GM12878 (cell line): ENCODE results near the gene LCN12. TPM values are rescaled to one million over a fixed set of nuclear protein-coding genes. Genes with fewer than 3 reads are reported as not detected.

Experiments used
- ATAC-seq: fragments of 200-7000 bp; cut with Tn5 transposase; 3 replicates; pipeline ENCODE4 v1.9.1; 2020; ENCODE audit warnings: mild to moderate bottlenecking, moderate library complexity
- BruUV-seq: library from RNA; stranded (reverse); fragments of 400-500 nt; replicated peaks from 2 replicates; lab custom pipeline; 2021; lab: Mats Ljungman, UMichigan
- CTCF ChIA-PET: fragments of 300-600 bp; sonication (Branson Sonifier 250); formaldehyde crosslinking; extraction: SDS; loops from one replicate; lab custom pipeline; 2021; ENCODE audit warnings: inconsistent platforms; lab: Yijun Ruan, JAX
- POLR2A ChIA-PET: fragments of 350-600 bp; formaldehyde crosslinking; extraction: SDS; loops from one replicate; lab custom pipeline; 2021; ENCODE audit warnings: inconsistent platforms; lab: Charles Lee
- RAD21 ChIA-PET: fragments of 300-600 bp; sonication (Branson Sonifier 250); formaldehyde crosslinking; loops from one replicate; lab custom pipeline; 2023; ENCODE audit warnings: antibody characterized with exemption; ENCODE audit not compliant: unreplicated experiment; lab: Charles Lee
- SMC1A ChIA-PET: fragments of 300-600 bp; sonication (Branson Sonifier 250); formaldehyde crosslinking; loops from one replicate; lab custom pipeline; 2023; ENCODE audit not compliant: unreplicated experiment, uncharacterized antibody; lab: Charles Lee
- DNase-seq: peaks from one replicate; pipeline ENCODE4 v3.0.0-alpha.2; 2011; ENCODE audit warnings: low read depth, low spot score
- FAIRE-seq: peaks from 3 replicates; lab custom pipeline; 2011; peaks lifted over from hg19 to GRCh38; lab: Jason Lieb, UNC
- H2AFZ ChIP-seq: 2 replicates; pipeline ENCODE4 v1.6.0; 2011; ENCODE audit warnings: low read depth, low read length, control low read depth; ENCODE audit not compliant: control insufficient read depth
- H3K27ac ChIP-seq: 2 replicates; pipeline ENCODE4 v1.5.1; 2011; ENCODE audit warnings: control low read depth; ENCODE audit not compliant: control insufficient read depth, insufficient read depth
- H3K27me3 ChIP-seq, 2 experiments: replicated peaks in 1 of 2; 2 replicates each; pipeline versions ENCODE4 v1.6.0 to v1.6.1; 2011; ENCODE audit warnings: low read length in 1 of 2; ENCODE audit not compliant: control insufficient read depth in 2 of 2, insufficient read depth in 2 of 2
- H3K36me3 ChIP-seq, 2 experiments: 2 replicates each; pipeline ENCODE4 v1.5.1; 2011; ENCODE audit warnings: low read length in 1 of 2; ENCODE audit not compliant: control insufficient read depth in 2 of 2, insufficient read depth in 2 of 2
- H3K4me1 ChIP-seq: 2 replicates; pipeline ENCODE4 v1.6.1; 2011; ENCODE audit warnings: mild to moderate bottlenecking, low read length, moderate library complexity, mixed read lengths; ENCODE audit not compliant: control insufficient read depth, insufficient read depth
- H3K4me2 ChIP-seq: 2 replicates; pipeline ENCODE4 v1.6.0; 2011; ENCODE audit warnings: control low read depth; ENCODE audit not compliant: control insufficient read depth, insufficient read depth
- H3K4me3 ChIP-seq: fragments of 200-600 bp; sonication (generic); 2 replicates; pipeline ENCODE4 v1.5.1; 2016
- H3K79me2 ChIP-seq: 2 replicates; pipeline ENCODE4 v1.6.0; 2011; ENCODE audit warnings: low read length; ENCODE audit not compliant: control insufficient read depth, insufficient read depth
- H3K9ac ChIP-seq: 2 replicates; pipeline ENCODE4 v1.8.0; 2011; ENCODE audit warnings: low read length, control low read depth, mixed read lengths; ENCODE audit not compliant: control insufficient read depth, insufficient read depth
- H3K9me3 ChIP-seq: replicated peaks from 3 replicates; pipeline ENCODE4 v1.5.1; 2011; ENCODE audit warnings: mild to moderate bottlenecking, low read length; ENCODE audit not compliant: control insufficient read depth, insufficient read depth
- H4K20me1 ChIP-seq: 2 replicates; pipeline ENCODE4 v1.6.0; 2011; ENCODE audit not compliant: control insufficient read depth, insufficient read depth
- ATF7 ChIP-seq: fragments of 450-650 bp; IDR thresholded peaks from 2 replicates; pipeline ENCODE4 v1.6.1; 2016; ENCODE audit warnings: low read depth, mild to moderate bottlenecking
- BCLAF1 ChIP-seq: fragments of 450-650 bp; IDR thresholded peaks from 2 replicates; pipeline ENCODE4 v1.6.1; 2017; ENCODE audit warnings: antibody characterized with exemption, mild to moderate bottlenecking, moderate library complexity
- CBX5 ChIP-seq: sonication (generic); IDR thresholded peaks from 2 replicates; pipeline ENCODE4 v1.6.1; 2016; ENCODE audit warnings: low read depth, moderate library complexity, mild to moderate bottlenecking, inconsistent platforms
- CHD2 ChIP-seq: IDR thresholded peaks from 2 replicates; pipeline ENCODE4 v1.6.1; 2011; ENCODE audit warnings: low read depth, low read length, improper control_type of control experiment, borderline replicate concordance
- CREB1 ChIP-seq: IDR thresholded peaks from 2 replicates; pipeline ENCODE4 v1.6.1; 2012; ENCODE audit warnings: low read depth, mild to moderate bottlenecking, inconsistent platforms
- ELK1 ChIP-seq: IDR thresholded peaks from 2 replicates; pipeline ENCODE4 v1.6.1; 2012; ENCODE audit warnings: low read depth, low read length, improper control_type of control experiment
- ETV6 ChIP-seq, 2 experiments: fragments of 450-650 bp in 1 of 2; IDR thresholded peaks in 1 of 2; conservative IDR thresholded peaks in 1 of 2; 2 replicates each; pipeline ENCODE4 v1.6.1; 2014; ENCODE audit warnings: antibody characterized with exemption in 1 of 2, borderline replicate concordance in 1 of 2, low read depth in 1 of 2, mild to moderate bottlenecking in 1 of 2, moderate library complexity in 1 of 2
- HDAC6 ChIP-seq: fragments of 200-600 bp; sonication (generic); IDR thresholded peaks from one replicate; pipeline ENCODE4 v1.8.0; 2017; ENCODE audit warnings: antibody characterized with exemption; ENCODE audit not compliant: unreplicated experiment
- IKZF2 ChIP-seq, 2 experiments: fragments of 450-650 bp; IDR thresholded peaks; 2 replicates each; pipeline ENCODE4 v1.6.1; 2017; ENCODE audit warnings: mild to moderate bottlenecking in 2 of 2, moderate library complexity in 2 of 2
- NFYA ChIP-seq: IDR thresholded peaks from 2 replicates; pipeline ENCODE4 v1.6.1; 2011; ENCODE audit warnings: low read depth, mild to moderate bottlenecking, low read length, improper control_type of control experiment, borderline replicate concordance
- NR2F1 ChIP-seq: fragments of 450-650 bp; conservative IDR thresholded peaks from 2 replicates; pipeline ENCODE4 v1.6.1; 2017; ENCODE audit warnings: mild to moderate bottlenecking
- RAD21 ChIP-seq: IDR thresholded peaks from 2 replicates; pipeline ENCODE4 v1.6.1; 2011; ENCODE audit warnings: mild to moderate bottlenecking, low read depth, low read length, moderate library complexity; ENCODE audit not compliant: insufficient read depth
- SMC3 ChIP-seq: IDR thresholded peaks from 2 replicates; pipeline ENCODE4 v1.6.1; 2011; ENCODE audit warnings: low read length, improper control_type of control experiment, borderline replicate concordance
- SUZ12 ChIP-seq: fragments of 200-600 bp; sonication (generic); IDR thresholded peaks from one replicate; pipeline ENCODE4 v1.6.1; 2018; ENCODE audit warnings: antibody characterized with exemption, mild to moderate bottlenecking; ENCODE audit not compliant: unreplicated experiment
- TCF12 ChIP-seq: IDR thresholded peaks from 2 replicates; pipeline ENCODE4 v1.6.1; 2011; ENCODE audit warnings: low read depth, mild to moderate bottlenecking, low read length
- ZBTB40 ChIP-seq: fragments of 450-650 bp; IDR thresholded peaks from 2 replicates; pipeline ENCODE4 v1.6.1; 2016; ENCODE audit warnings: mild to moderate bottlenecking, moderate library complexity, borderline replicate concordance
- WGBS: methylation state at CpG from one replicate; pipeline ENCODE4 v1.1.6; 2016; ENCODE audit warnings: low lambda C conversion rate; ENCODE audit not compliant: insufficient replicate concordance, insufficient coverage; ENCODE audit errors: missing lambda C conversion rate; 5-methylcytosine and 5-hydroxymethylcytosine counted together
- in situ Hi-C: fragments of 300-500 bp; cut with MboI; formaldehyde crosslinking; loops from 9 replicates; pipeline ENCODE4 v1.14.3; 2018; ENCODE audit warnings: mixed read lengths
- intact Hi-C: fragments of 100-400 bp; cut with micrococcal nuclease; formaldehyde crosslinking; loops from one replicate; pipeline ENCODE4 v1.14.2; 2022; ENCODE audit not compliant: unreplicated experiment
- polyA plus RNA-seq, 11 experiments: library from polyadenylated mRNA; depleted of rRNA in 4 of 11; unstranded in 6 of 11; stranded (reverse) in 5 of 11; fragments of >200 nt; fragmentation: Nextera tagmentation in 4 of 11; fragmentation: Illumina TruSeq in 1 of 11; extraction: Ambion mirVana in 4 of 11; extraction: Trizol in 1 of 11; gene quantifications; 1 replicate in 1 of 11; 2 replicates in 10 of 11; pipeline versions ENCODE4 v1.2.1 to v1.2.3, GENCODE V29; 2011 to 2016; ENCODE audit warnings: inconsistent platforms in 2 of 11, missing spikeins in 2 of 11, low read depth in 1 of 11
- total RNA-seq, 4 experiments: library from RNA; depleted of rRNA in 3 of 4; stranded (reverse); fragments of >200 nt in 3 of 4; fragmentation: Illumina TruSeq in 1 of 4; extraction: Trizol in 1 of 4; gene quantifications; 2 replicates each; pipeline versions ENCODE4 v1.2.1 to v1.2.3, GENCODE V29; 2013 to 2021

Gene LCN12
- total and polyA plus RNA-seq, 10 of the 15 experiments (the other 5 are each of a cell fraction or from before 2014, with no cell fraction given), result 0.06 to 0.64 (median 0.40) TPM; not detected in 3

- H3K27me3 ChIP-seq, result no peaks in the 10 kb centered on the region
- FAIRE-seq (no peak), DNase-seq (no peak), ATAC-seq (no peak)
- no peak overlapping the region for H3K4me2 ChIP-seq
- ChIA-PET CTCF (interaction anchor here (1.4 to 1.7 kb wide), 2 partner anchors 89 to 98 kb away, joined by 5 read pairs; partner anchors contain the start of gene AJM1), RAD21 (interaction anchor here (0.9 to 1.0 kb wide), 2 partner anchors 30 to 49 kb away, joined by 4 read pairs; no protein-coding TSS in a partner anchor), POLR2A (interaction anchor here (0.7 kb wide), 2 partner anchors 34 to 71 kb away, joined by 3 to 4 read pairs; no protein-coding TSS in a partner anchor), SMC1A (interaction anchor here (0.7 to 1.3 kb wide), 2 partner anchors 68 to 89 kb away, joined by 3 read pairs; partner anchors contain the start of gene AJM1)
- H3K27ac ChIP-seq, result no peak overlapping the region
- no peaks in the 10 kb centered on the region; the same call in 2 of the 3 replicates for H3K9me3 ChIP-seq
- no TSS peak for BruUV-seq
- H4K20me1 ChIP-seq, result no peaks in the 10 kb centered on the region
- in situ Hi-C loops, result no loop called here
- H3K36me3 ChIP-seq, result peaks cover 1 to 12% of the 10 kb centered on the region in 2 experiments; a peak in 3 of 4 replicates
- H3K79me2 ChIP-seq, result no peaks in the 10 kb centered on the region
- 100% methylated on average over 2 of the region's 2 CpGs for WGBS
- no peak overlapping the region for H3K9ac ChIP-seq
- intact Hi-C loops, result no loop called here
- H3K4me3 ChIP-seq, result no peak overlapping the region
- H2AFZ ChIP-seq, result no peak overlapping the region
- no peaks in the 10 kb centered on the region for H3K4me1 ChIP-seq
- TF ChIP-seq ATF7, result no peak
- no peak for TF ChIP-seq TCF12
- no peak for TF ChIP-seq ELK1
- no peak for TF ChIP-seq NFYA
- no peak for TF ChIP-seq CREB1
- no peak for TF ChIP-seq BCLAF1
- TF ChIP-seq ETV6 (conservative IDR thresholded peaks at IDR 0.05 in 1 of 2, IDR thresholded peaks at IDR 0.05 in 1 of 2; ENCODE audit: borderline replicate concordance in 1 of 2, low read depth in 1 of 2), result no peak
- no peak for TF ChIP-seq SUZ12
- no peak for TF ChIP-seq RAD21
- no peak for TF ChIP-seq IKZF2 (IDR thresholded peaks at IDR 0.05)
- TF ChIP-seq NR2F1, result no peak
- no peak for TF ChIP-seq ZBTB40
- no peak for TF ChIP-seq CHD2
- no peak for TF ChIP-seq CBX5
- no peak for TF ChIP-seq HDAC6
- no peak for TF ChIP-seq SMC3
Observed at GRCh38 chr9:136931611-136932130, 20.4 kb upstream of the LCN12 start.
